ENCODE measurements around the gene HORMAD1. TPM values are rescaled to one million over a fixed set of nuclear protein-coding genes. Genes with fewer than 3 reads are reported as not detected.

The HORMAD1 gene
- total and polyA plus RNA-seq, 8 donors: 0.08 to 0.28 (median 0.28) TPM; not detected in 5

DNA sequence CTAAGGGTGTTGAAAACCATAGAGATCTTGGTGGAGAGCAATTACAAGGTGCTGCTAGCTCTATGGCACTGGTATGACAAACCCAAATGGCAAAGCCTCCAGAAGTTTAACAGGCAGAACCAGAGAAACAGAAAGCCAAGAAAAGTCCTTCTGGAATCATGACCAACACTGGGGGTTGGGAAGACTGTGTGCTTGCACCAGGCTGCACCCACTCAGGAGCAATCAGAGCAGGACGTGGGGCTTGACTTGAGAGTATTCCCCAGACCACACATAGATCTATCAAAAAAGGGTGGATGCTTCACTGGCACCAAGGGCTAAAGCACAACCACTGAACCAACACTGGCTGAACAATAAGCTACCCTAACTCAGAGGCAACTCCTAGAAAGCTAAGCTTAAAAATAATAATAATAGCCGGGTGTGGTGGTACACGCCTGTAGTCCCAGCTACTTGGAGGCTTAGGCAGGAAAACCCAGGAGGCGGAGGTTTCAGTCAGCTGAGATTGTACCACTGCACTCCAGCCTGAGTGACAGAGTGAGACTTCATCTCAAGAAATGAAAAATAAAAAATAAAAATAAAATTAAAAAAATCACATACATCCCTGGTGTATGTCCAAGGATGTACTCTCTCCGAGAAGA, 71.1 kb downstream of the HORMAD1 start:
- TF ChIP-seq, protein P1, sequence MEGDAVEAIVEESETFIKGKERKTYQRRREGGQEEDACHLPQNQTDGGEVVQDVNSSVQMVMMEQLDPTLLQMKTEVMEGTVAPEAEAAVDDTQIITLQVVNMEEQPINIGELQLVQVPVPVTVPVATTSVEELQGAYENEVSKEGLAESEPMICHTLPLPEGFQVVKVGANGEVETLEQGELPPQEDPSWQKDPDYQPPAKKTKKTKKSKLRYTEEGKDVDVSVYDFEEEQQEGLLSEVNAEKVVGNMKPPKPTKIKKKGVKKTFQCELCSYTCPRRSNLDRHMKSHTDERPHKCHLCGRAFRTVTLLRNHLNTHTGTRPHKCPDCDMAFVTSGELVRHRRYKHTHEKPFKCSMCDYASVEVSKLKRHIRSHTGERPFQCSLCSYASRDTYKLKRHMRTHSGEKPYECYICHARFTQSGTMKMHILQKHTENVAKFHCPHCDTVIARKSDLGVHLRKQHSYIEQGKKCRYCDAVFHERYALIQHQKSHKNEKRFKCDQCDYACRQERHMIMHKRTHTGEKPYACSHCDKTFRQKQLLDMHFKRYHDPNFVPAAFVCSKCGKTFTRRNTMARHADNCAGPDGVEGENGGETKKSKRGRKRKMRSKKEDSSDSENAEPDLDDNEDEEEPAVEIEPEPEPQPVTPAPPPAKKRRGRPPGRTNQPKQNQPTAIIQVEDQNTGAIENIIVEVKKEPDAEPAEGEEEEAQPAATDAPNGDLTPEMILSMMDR (IDR thresholded peaks at IDR 0.05): no peak
- H3K36me3 ChIP-seq: peaks cover 0 to 18% (median 13%) of the 10 kb centered on the region in 3 donors
- intact Hi-C loops (cut with DNase I): no loop called here
- no peak overlapping the region for H3K4me3 ChIP-seq
- H3K27me3 ChIP-seq: no peaks in the 10 kb centered on the region
- no peak for DNase-seq
- no peak for FAIRE-seq
- peak overlapping the region; percentile 34 to 58 (median 44) for H3K27ac ChIP-seq
- peaks cover 7 to 23% (median 18%) of the 10 kb centered on the region in 3 donors for H3K4me1 ChIP-seq
- ATAC-seq: no peak
- no peaks in the 10 kb centered on the region for H3K9me3 ChIP-seq
- WGBS, 2 donors: 64 to 70% methylated on average over 5 of the region's 5 CpGs

Other genes with a start within 250 kb of the HORMAD1 start
- 10 to 100 TPM in 2 of 6 donors, 1 to 10 TPM in 4; 6.9 to 12.1 (median 8.2) TPM for gene TARS2, start 233.5 kb downstream of the HORMAD1 start, total RNA-seq
- gene TARS2, start 233.5 kb downstream of the HORMAD1 start, polyA plus RNA-seq: 10 to 100 TPM; 11.3 to 13.6 TPM
- gene ECM1, start 212.8 kb downstream of the HORMAD1 start, total RNA-seq: 1 to 10 TPM in 4 of 6 donors, under 1 TPM in 2; 0.63 to 5.6 (median 1.8) TPM
- gene ECM1, start 212.8 kb downstream of the HORMAD1 start, polyA plus RNA-seq: 1 to 10 TPM; 2.6 to 6.1 TPM
- not detected for gene FALEC, start 205.1 kb downstream of the HORMAD1 start, total RNA-seq
- not detected for gene FALEC, start 205.1 kb downstream of the HORMAD1 start, polyA plus RNA-seq
- gene ADAMTSL4, start 171.5 kb downstream of the HORMAD1 start, total RNA-seq: 1 to 10 TPM; 1.3 to 6.2 (median 3.0) TPM
- 1 to 10 TPM; 3.5 to 8.0 TPM for gene ADAMTSL4, start 171.5 kb downstream of the HORMAD1 start, polyA plus RNA-seq
- 100 to 1,000 TPM in 3 of 6 donors, 10 to 100 TPM in 3; 91.6 to 163 (median 108) TPM for gene MCL1, start 141.3 kb downstream of the HORMAD1 start, total RNA-seq
- gene MCL1, start 141.3 kb downstream of the HORMAD1 start, polyA plus RNA-seq: 10 to 100 TPM; 69.2 to 95.7 TPM
- gene ENSA, start 91.3 kb downstream of the HORMAD1 start, total RNA-seq: 10 to 100 TPM; 53.9 to 76.3 (median 67.9) TPM
- 10 to 100 TPM; 62.6 to 86.0 TPM for gene ENSA, start 91.3 kb downstream of the HORMAD1 start, polyA plus RNA-seq
- gene GOLPH3L, start 23.7 kb downstream of the HORMAD1 start, total RNA-seq: 10 to 100 TPM; 19.3 to 34.8 (median 27.7) TPM
- 10 to 100 TPM; 10.5 to 14.5 TPM for gene GOLPH3L, start 23.7 kb downstream of the HORMAD1 start, polyA plus RNA-seq
- gene CTSS, start 44.9 kb upstream of the HORMAD1 start, total RNA-seq: 100 to 1,000 TPM in 1 of 6 donors, 10 to 100 TPM in 3, 1 to 10 TPM in 2; 6.5 to 126 (median 17.6) TPM
- gene CTSS, start 44.9 kb upstream of the HORMAD1 start, polyA plus RNA-seq: 1 to 10 TPM; 6.7 to 8.0 TPM
- gene CTSK, start 87.4 kb upstream of the HORMAD1 start, total RNA-seq: 10 to 100 TPM in 1 of 6 donors, 1 to 10 TPM in 5; 1.5 to 34.6 (median 4.9) TPM
- 1 to 10 TPM; 5.5 to 8.7 TPM for gene CTSK, start 87.4 kb upstream of the HORMAD1 start, polyA plus RNA-seq
- gene ARNT, start 155.7 kb upstream of the HORMAD1 start, total RNA-seq: 10 to 100 TPM; 15.9 to 27.0 (median 20.3) TPM
- gene ARNT, start 155.7 kb upstream of the HORMAD1 start, polyA plus RNA-seq: 10 to 100 TPM; 11.9 to 12.8 TPM
- gene CTXND2, start 166.2 kb upstream of the HORMAD1 start, total RNA-seq: not detected
- gene CTXND2, start 166.2 kb upstream of the HORMAD1 start, polyA plus RNA-seq: not detected
- 10 to 100 TPM; 15.2 to 25.5 (median 20.6) TPM for gene SETDB1, start 205.5 kb upstream of the HORMAD1 start, total RNA-seq
- 10 to 100 TPM; 20.5 to 23.1 TPM for gene SETDB1, start 205.5 kb upstream of the HORMAD1 start, polyA plus RNA-seq

All from pancreas (tissue), 10 donors.